HG03571 (cell line): Measurements from ENCODE around the gene ANKRD52.
A peak's percentile ranks its signal among the peaks of the same experiment; 100 is the strongest.
"Not testable (repeated sequence)": the region's sequence is repeated elsewhere in the genome, so short reads cannot be mapped to it uniquely, and the experiment has no call there.

Experiments used
- ATAC-seq: cut with Tn5 transposase; IDR thresholded peaks from one replicate; pipeline ENCODE4 v1.9.1; 2021; ENCODE audit not compliant: unreplicated experiment

Gene ANKRD52

DNA sequence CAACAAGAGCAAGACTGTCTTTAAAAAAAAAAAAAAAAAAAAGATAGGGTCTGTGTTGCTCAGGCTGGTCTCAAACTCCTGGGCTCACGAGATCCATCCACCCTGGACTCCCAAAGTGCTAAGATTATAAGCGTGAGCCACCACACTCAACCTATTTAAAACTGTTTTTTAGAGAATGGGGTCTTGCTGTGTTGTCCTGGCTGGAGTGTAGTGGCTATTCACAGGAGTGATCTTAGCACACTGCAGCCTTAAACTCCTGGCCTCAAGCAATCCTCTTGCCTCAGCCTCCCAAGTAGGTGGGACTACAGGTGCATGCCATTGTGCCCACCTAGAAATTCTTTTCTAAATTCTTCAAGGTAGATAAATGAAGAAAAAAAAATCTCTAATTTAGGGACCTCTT is 16.1 kb upstream of the ANKRD52 start:
- ATAC-seq = no peak

DNA sequence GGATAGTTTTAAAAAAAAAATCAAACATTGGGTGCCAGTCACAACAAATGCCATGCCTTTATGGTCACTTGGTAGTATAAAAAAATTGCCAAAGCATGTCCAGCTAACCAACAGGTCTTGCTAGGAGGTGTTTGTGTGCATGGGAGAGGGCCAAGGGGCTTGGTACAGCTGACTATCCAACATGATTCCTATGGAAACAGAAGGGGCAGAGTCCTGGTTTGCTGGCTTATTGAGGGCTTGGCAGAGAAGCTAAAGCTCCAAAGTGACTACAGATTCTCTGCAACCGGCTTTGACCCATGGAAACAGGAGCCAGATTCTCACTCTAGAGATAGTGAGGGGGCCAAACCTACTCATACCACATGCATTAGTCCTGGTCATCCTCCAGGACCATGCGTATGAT is 14.3 kb upstream of the ANKRD52 start:
- ATAC-seq = not testable (repeated sequence)

DNA sequence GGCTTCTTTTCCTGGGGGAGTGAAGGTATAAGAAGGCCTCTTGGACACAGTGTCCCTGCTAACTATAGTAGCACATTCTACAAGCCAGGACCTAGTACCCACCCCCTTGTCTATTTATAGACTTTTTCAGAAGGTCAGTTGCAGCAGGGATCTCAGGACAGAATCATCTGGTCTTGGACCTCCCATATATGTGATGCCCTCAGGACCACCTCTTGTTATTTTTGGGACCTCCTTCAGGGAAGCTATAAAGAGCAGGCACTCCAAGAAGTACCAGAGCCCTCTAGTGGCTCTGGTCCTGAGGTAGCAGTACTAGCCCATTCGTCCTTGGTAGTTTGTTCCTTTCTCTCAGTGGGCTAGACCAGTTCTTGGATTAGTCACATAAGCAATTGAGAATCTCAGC is 12.8 kb upstream of the ANKRD52 start:
- no peak for ATAC-seq

DNA sequence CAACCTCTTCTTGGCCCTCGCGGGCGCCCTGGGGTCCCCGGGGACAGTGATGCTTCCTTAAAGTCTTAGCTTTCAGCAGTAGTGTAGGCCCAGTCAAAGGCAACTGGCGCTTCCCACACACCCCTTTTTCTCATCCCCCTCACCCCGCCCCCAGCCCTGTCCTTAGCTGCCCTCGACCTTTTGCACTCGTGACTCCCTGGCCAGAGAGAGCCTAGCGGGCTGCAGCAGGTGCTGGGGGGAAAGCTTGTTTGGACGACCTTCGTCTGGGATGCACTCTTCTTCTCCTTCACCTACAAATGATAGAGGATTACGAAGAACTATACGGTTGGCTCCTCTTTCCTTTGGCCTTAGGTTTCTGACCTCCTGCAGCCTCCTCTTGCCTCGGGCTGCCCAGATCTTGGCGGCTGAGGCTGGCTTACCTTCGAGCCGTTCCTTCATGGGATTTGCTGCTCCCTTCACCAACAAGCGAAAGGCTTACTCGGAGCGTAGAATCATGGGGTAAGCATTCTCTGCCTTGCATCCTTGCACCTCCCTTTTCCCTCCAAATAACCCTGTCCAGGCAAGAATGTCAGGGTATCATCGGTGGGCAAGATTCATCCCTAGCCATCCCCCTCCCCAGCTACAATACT is 9.4 kb upstream of the ANKRD52 start:
- peak; percentile 11 for ATAC-seq

DNA sequence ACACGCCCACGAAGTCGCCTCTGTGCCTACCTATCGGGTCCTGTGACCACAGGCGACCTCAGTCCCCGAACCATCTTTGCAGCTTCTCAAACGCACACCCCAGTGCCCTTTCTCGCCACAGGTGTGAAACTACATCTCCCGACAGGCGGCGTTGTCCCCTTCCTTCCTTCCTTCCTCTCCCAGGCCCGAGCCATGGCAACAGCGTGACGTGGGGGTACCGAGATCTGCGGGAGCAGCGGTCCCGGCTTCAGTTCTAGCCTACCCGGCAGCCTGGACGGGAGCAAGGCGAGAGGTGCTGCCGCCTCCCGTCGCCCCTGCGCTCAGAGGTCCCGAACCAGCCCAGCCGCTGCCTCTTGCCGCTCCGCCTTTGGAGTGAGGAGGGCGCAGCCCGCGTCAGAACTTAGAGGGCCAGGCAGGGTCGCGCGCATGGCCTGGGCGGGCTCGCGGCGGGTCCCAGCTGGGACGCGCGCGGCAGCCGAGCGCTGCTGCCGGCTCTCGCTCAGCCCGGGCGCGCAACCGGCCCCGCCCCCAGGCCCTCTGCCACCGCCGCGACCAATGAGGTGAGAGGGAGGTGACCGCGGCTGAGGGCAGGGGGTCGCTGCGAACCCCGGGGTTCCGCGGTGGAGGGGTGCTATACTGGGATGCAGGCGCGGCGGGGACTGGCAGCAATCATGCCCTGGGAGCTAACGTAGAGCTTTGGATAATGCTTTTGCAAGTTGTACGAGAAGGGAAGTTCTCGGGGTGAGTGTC is 8.7 kb upstream of the ANKRD52 start, which contains the start of gene COQ10A:
Gene COQ10A, plus strand, starts transcription at position 250 of the 750 bp plus-strand sequence. Its CDS starts 177 bp downstream, at position 427.
- peak; percentile 91 for ATAC-seq

DNA sequence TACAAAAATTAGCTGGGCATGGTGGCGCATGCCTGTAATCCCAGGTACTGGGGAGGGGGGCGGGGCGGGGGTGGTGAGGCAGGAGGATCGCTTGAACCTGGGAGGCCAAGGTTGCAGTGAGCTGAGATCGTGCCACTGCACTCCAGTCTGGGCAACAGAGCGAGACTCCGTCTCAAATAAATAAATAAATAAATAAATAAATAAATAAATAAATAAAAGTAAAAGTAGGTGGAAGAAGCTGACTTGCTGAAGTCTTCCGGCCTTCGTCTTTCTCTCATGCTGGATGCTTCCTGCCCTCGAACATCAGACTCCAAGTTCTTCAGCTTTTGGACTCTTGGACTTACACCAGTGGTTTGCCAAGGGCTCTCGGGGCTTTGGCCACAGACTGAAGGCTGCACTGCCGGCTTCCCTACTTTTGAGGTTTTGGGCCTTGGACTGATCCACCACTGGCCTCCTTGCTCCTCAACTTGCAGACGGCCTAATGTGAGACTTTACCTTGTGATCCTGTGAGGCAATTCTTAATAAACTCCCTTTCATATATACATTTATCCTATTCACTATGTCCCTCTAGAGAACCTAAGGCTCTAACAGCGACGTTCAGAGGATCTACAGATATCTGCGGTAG is 8.0 kb upstream of the ANKRD52 start:
- ATAC-seq = not testable (repeated sequence)

DNA sequence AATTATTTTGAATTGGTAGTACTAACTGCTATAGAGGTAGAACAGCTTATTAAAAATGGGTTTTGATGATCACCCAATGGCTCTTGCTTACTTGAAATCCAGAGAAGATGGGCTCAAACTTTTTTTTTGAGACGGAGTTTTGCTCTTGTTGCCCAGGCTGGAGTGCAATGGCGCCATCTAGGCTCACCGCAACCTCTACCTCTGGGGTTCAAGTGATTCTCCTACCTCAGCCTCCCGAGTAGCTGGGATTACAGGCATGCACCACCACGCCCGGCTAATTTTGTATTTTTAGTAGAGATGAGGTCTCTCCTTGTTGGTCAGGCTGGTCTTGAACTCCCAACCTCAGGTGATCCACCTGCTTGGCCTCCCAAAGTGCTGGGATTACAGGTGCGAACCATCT is 4.8 kb upstream of the ANKRD52 start:
- not testable (repeated sequence) for ATAC-seq

DNA sequence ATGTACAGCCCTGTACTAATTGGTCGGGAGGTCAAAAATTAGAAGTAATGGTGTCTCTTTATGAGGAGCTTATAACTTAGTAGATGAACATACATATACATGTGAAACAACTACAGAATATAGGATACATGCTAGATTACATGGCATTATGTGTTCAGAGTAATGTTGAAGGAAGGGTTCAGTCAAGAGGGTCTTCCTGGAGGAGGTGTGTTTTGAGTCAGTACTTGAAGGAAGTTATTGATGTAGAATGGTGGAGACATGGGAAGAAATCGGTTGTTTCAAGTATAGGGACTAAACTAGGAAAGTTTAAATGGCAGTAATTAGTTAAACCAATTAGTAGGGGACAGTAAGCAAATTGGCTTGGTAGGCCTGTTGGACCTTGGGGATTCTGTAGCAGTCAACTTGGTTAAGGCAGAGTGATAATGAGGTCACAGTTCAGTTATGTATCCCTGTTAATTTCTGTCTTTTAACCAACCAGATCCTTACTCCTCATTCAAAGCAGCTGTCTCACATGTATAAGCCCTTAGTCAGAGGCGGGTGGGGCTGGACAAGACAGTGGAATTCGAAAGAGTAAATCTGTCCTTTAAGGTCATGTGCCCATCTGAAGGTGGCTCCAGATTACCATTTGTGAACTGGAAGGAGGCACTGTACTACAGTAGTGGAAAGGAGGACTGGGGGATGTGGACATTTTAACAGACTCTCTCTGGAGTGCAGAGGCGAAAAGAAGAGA is 3.5 kb upstream of the ANKRD52 start:
- ATAC-seq = no peak

DNA sequence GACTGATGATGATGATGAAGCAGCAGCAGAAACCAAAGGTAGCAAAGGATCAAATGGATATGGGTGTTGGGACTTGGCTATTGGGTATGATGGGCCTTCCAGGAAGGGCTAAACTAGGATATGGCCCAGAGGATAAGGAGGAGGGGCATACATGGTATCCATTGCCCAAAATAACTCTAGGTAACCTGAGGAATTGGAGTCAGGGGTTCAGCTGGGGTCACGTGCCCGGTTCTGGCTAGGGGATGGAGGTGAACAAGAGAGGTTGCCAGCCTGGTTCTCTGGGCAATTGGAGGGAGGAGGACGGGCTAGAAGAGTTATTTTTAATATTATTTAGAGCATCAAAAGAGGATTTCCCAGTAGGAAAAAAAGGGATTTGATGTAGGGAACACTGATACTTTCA is 2.7 kb upstream of the ANKRD52 start:
- no peak for ATAC-seq

DNA sequence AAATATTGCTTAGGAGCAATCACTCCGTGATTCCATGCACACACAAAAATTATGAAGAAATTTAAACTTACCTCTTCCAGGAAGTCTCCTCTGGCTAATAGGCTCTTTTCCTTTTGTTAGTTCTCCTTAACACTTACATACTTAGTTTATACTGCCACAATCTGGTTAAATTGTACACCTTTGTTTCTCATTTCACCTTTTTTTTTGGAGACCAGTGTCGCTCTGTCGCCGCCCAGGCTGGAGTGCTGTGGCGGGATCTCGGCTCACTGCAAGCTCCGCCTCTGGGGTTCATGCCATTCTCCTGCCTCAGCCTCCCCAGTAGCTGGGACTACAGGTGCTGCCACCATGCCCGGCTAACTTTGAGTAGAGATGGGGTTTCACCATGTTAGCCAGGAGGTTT is 2.2 kb upstream of the ANKRD52 start:
- no peak for ATAC-seq

DNA sequence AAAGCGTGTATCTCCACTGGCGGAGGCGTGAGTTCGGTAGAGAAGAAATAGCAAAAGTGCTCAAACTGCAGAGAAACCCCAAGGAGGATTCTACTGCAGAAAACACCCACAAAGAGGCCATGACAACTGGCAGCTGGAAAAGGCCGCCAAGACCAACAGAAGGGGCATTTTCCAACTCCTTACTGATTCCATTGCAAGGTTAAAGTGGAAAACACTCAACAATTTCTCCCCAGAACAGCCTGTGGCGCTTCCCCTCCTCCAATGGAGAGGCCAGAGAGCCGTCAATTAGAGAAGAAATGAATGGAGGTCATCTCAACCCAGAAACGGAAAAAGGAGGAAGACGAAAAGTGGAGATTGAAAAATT is 618 bp upstream of the ANKRD52 start:
- ATAC-seq = no peak

DNA sequence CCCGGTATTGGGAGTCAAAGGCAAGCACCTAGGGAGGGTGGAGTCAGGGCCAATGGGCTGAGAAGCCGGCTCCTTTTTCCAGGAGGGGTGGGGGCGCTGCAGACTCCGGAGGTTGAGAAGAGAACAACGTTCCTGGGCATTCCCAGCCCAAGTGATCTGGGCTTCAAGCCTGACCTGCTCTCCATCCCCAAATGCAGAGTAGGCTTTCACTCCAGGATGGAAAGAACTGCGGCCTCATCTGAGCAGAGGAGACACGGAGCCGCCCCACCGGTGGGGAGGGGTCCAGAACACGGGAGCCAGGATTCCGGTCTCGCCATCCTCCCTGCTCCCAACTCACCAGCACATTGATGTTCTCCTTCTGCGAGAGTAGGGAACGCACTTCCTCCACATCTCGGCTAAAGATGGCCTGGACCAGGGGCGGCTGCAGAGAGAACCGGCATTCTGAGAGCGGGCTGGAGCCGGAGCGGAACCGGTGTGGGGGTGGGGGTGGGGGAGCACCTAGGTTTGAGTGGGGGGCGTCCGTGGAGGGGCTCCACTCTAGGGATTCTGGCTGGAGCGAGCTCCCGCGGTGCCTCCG is 605 bp downstream of the ANKRD52 start:
- ATAC-seq = no peak

DNA sequence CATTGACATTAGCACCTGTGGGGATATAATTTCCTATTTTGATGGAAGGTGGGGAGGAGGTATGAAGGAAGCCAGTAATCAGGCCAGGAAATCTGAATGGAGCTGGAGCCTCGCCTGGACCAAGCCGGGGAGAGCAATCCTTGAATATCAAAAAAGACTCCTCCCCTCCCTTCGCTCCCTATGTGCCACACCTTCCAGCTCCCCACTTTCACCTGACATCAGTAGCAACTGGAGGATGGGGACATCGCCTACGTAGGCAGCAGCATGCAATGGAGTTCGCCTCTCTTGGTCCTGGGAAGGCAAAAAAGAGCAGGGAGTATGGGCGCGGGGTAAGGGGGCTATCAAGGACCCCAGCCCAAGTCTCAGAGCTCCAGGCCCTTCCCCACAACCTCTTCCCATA is 1.1 kb downstream of the ANKRD52 start:
- no peak for ATAC-seq

DNA sequence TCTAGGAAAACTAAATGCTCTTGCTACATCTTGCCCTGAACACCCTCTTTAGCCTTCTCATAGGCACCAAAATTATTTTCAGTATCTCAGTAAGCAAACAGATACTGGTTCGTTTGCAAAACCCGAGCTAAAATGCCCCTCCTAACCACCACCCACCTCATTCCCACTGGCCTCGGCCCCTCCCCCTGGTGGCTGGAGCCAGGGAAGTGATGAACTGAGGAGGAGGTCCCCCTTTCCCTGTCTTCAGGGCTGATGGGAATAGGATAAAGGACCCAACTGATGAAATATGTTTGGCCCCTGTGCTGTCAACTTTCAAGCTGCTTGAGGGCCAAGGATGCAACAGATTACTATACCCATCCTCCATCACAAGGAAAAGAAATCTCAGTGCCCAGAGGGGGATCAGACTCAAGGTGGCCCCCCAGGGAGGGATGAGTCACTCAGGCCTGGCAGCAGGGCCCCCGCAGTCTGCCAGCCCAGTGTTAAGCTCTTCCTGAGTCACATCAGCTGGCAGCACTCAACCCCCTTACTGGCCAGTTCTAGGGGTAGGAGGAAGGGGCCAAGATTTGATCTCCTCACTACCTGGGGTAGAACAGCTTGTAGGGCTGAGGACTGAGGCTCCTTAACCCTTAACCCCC is 1.7 kb downstream of the ANKRD52 start:
- no peak for ATAC-seq

DNA sequence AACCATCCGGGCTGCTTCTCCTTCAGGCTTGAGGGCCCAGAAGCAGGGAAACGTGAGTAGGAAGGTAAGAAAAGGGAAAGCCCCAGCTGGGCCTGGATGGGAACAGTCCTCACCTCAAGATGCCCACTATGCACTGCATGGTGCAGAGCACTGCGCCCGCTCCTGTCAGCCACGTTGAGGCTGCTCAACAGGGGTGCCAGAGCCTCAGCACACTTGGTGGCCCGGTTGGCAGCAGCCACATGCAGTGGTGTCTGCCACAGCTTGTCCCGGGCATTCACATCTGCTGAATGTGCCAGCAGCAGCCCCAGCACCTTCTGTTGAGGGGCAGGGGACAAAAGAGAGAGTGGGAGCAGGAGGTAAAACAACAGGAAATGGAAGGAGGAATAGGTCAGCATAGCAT is 2.5 kb downstream of the ANKRD52 start:
- ATAC-seq = no peak

DNA sequence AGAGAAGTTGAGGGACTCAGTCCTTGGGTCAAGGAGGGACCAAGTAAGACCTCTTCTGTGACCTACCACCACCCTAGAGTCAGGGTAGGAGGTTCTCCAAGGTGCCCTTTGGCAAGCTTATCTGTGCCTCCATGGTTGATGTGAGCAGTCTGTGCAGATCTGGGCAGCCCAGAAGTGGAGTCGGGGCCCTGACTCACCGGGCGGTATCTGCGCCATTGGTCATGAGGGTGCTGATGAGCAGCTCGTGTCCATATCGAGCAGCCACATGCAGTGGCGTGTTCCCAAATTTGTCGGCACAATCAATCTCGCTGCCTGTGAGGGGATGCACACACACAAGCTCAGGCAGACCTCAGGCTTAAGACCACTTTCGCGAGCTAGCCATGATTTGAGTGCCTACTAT is 5.1 kb downstream of the ANKRD52 start:
- ATAC-seq = no peak

DNA sequence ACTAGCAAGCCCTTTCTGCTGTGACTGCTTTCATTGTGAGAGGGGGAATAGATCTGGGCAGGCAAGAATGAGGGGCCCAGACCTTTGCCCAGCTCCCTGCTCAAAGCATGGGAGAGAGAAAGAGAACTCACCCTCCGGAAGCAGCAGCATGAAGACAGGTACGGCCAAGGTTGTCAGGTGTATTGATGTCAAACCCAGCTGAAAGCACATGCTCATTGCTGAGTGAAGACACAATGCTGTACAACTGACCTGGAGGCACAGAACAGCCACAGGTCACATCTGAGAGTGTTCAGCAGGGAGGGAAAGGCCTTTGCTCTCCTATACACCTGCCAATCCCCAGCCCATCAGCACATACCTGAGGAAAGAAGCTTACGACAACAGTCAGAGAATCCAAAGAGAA is 5.5 kb downstream of the ANKRD52 start:
- ATAC-seq = no peak

DNA sequence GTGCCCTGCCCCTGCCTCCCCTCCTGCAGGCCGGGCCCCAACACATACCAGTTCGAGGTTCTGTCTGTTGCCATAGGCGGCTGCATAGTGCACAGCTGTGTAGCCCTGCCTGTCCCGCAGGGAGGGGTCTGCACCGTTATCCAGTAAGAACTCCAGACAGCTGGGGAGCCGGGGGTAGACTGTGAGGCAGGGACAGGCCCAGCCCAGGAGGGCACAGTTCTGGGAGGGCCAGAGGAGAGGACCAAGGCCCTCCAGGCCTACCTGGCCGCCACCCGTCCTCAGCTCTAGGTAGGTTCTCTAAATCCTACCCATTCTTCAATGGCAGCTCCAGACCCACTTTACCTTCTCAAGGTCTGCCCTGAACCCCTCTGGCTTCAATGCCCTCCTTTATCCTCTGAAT is 9.5 kb downstream of the ANKRD52 start:
- ATAC-seq = no peak

DNA sequence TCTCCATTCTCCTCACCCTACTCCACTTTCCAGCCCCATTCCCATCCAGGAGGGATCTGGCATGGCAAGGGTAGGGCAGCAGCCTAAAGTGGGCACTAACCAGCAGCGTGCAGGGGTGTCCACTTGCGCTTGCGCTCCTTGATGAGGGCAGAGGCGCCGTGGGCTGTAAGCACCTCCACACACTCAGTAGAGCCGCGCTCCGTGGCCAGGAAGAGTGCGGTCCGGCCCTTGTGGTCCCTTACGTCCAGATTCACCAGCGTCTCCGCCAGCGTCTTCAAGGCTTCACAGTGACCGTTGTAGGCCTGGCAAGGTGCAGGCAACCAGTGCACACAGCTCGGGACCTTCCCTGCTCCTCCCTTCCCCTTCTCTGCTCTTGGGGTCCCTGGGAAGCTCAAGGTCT is 10.3 kb downstream of the ANKRD52 start:
- no peak for ATAC-seq

DNA sequence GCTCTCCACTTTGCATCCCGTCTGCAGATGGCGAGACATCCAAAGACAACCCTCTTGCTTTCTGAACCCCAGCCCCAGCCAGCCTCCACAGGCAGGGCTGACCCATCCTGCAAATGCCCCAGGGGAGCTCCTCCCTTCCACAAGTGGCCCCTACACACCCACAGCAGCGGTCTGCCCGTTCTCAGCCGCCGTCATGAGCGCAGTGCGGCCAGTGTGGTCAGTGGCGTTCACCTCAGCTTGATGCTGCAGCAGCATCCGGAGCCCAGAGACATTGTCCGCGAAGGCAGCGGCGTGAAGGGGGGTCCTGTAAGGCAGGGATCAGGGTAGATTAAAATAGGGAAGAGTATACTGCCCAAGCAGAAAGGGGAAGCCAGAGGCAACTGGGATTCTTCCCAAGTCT is 13.7 kb downstream of the ANKRD52 start:
- ATAC-seq = no peak

DNA sequence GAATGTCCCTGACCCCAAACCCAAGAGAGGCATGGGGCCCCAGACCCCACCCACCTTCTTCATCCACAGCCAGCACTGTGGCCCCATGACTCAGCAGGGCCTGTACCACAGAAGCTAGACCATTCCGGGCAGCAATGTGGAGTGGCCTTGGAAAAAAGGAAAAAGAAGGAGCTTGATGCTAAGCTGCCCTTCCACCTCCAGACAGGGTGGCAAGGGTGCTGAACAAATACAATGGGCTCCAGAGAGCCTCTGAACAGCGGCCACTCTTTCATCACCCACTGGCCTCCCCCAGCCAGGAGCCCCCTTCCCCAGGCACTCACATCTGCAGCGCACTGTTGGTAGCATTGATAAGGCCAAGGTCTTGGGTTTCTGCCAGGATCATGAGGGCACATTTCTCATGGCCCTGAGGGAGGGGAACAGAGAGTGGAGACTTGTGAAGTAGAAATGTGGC is 14.4 kb downstream of the ANKRD52 start:
- ATAC-seq = no peak
